ENCODE data around the gene TMEM212.

DNA sequence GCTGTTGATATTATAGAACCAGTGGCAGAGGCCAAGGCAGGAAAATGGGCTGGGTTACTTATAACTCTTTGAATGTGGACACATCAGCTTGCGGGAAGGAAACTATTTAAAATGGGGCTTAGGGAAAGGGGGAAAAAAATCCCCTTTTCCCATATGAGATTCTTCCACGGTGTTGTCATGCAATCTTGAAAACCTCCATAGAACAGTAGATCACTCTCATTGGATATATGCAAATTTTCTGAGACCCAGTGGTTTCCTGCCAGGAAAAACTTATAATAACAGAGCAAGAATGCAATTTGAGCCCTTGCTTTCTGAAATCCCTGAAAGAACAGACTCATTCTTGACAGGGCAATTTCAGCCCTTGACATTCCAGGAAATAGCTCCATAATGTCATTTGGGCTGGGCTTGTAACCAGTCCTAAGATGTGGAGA is 31.1 kb downstream of the TMEM212 start:
- TF ChIP-seq, protein P1, sequence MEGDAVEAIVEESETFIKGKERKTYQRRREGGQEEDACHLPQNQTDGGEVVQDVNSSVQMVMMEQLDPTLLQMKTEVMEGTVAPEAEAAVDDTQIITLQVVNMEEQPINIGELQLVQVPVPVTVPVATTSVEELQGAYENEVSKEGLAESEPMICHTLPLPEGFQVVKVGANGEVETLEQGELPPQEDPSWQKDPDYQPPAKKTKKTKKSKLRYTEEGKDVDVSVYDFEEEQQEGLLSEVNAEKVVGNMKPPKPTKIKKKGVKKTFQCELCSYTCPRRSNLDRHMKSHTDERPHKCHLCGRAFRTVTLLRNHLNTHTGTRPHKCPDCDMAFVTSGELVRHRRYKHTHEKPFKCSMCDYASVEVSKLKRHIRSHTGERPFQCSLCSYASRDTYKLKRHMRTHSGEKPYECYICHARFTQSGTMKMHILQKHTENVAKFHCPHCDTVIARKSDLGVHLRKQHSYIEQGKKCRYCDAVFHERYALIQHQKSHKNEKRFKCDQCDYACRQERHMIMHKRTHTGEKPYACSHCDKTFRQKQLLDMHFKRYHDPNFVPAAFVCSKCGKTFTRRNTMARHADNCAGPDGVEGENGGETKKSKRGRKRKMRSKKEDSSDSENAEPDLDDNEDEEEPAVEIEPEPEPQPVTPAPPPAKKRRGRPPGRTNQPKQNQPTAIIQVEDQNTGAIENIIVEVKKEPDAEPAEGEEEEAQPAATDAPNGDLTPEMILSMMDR (IDR thresholded peaks at IDR 0.05), result no peak
- TF ChIP-seq POLR2A (IDR thresholded peaks at IDR 0.05), result no peak

Data from right lobe of liver (tissue), 4 donors.